ENCODE measurements around the gene MRFAP1L1. TPM values are rescaled to one million over a fixed set of nuclear protein-coding genes. Genes with fewer than 3 reads are reported as not detected.
A peak's percentile ranks its signal among the peaks of the same experiment; 100 is the strongest.

MRFAP1L1 gene
- total RNA-seq, 6 donors from 2014 or later = 24.6 to 71.3 (median 50.8) TPM

GRCh38 chr4:6668391-6668790 lies 41.3 kb downstream of the MRFAP1L1 start:
- Histone ChIP-seq H3K27me3 (peaks cover 0 to 11% (median 6%) of the 10 kb centered on the region in 4 donors), H3K4me1 (peaks cover 6 to 16% (median 10%) of the 10 kb centered on the region in 4 donors), H3K4me3 (no peak overlapping the region), H3K27ac (no peak overlapping the region), H3K36me3 (no peaks in the 10 kb centered on the region), H3K9me3 (no peaks in the 10 kb centered on the region)
- TF ChIP-seq POLR2AphosphoS5 (IDR thresholded peaks at IDR 0.05) = no peak
- no peak for TF ChIP-seq EP300 (IDR thresholded peaks at IDR 0.05)
- TF ChIP-seq CTCF (IDR thresholded peaks at IDR 0.05) = no peak
- no peak for TF ChIP-seq POLR2A (IDR thresholded peaks at IDR 0.05)
- ATAC-seq (ENCODE audit: low FRiP score in 2 of 2) (no peak), DNase-seq (no peak)
- 83% methylated on average over 11 of the region's 11 CpGs for WGBS, 2 donors

- no peak overlapping the region for H3K4me3 ChIP-seq
- TF ChIP-seq POLR2A (IDR thresholded peaks at IDR 0.05) (no peak), POLR2AphosphoS5 (IDR thresholded peaks at IDR 0.05) (no peak), CTCF (IDR thresholded peaks at IDR 0.05) (no peak), EP300 (IDR thresholded peaks at IDR 0.05) (no peak)
- H3K36me3 ChIP-seq = no peaks in the 10 kb centered on the region
- H3K27ac ChIP-seq = no peak overlapping the region
- no peak for ATAC-seq (ENCODE audit: low FRiP score in 2 of 2)
- no peaks in the 10 kb centered on the region for H3K9me3 ChIP-seq
- peaks cover 6 to 13% (median 10%) of the 10 kb centered on the region in 4 donors for H3K4me1 ChIP-seq
- WGBS, 2 donors = 95 to 97% methylated on average over 9 of the region's 9 CpGs
- H3K27me3 ChIP-seq = peaks cover 0 to 11% (median 6%) of the 10 kb centered on the region in 4 donors
- DNase-seq = no peak
These were observed 44.4 kb downstream of the MRFAP1L1 start for GRCh38 chr4:6665320-6665654.

GRCh38 chr4:6663596-6664393 lies 45.9 kb downstream of the MRFAP1L1 start:
- peaks cover 0 to 11% (median 6%) of the 10 kb centered on the region in 4 donors for H3K27me3 ChIP-seq
- peaks cover 12 to 19% (median 15%) of the 10 kb centered on the region in 4 donors for H3K4me1 ChIP-seq
- no peak for TF ChIP-seq EP300 (IDR thresholded peaks at IDR 0.05)
- TF ChIP-seq POLR2AphosphoS5 (IDR thresholded peaks at IDR 0.05) = no peak
- TF ChIP-seq POLR2A (IDR thresholded peaks at IDR 0.05) = no peak
- TF ChIP-seq CTCF (IDR thresholded peaks at IDR 0.05) = no peak
- H3K4me3 ChIP-seq = peak overlapping the region; percentile 13 to 39 (median 24)
- DNase-seq (no peak), ATAC-seq (ENCODE audit: low FRiP score in 2 of 2) (peak in 1 of 2 donors; percentile 20)
- H3K9me3 ChIP-seq = no peaks in the 10 kb centered on the region
- WGBS, 2 donors = 17 to 40% methylated on average over 22 to 55 of the region's 55 CpGs
- H3K27ac ChIP-seq = no peak overlapping the region
- no peaks in the 10 kb centered on the region for H3K36me3 ChIP-seq

- ATAC-seq (ENCODE audit: low FRiP score in 2 of 2) = no peak
- no peaks in the 10 kb centered on the region for H3K36me3 ChIP-seq
- peaks cover 0 to 11% (median 6%) of the 10 kb centered on the region in 4 donors for H3K27me3 ChIP-seq
- peaks cover 18 to 27% (median 19%) of the 10 kb centered on the region in 4 donors for H3K4me1 ChIP-seq
- H3K9me3 ChIP-seq = no peaks in the 10 kb centered on the region
- no peak for DNase-seq
- no peak overlapping the region for H3K27ac ChIP-seq
- no peak overlapping the region for H3K4me3 ChIP-seq
- 91 to 98% methylated on average over 3 of the region's 3 CpGs for WGBS, 2 donors
- no peak for TF ChIP-seq POLR2A (IDR thresholded peaks at IDR 0.05)
- TF ChIP-seq POLR2AphosphoS5 (IDR thresholded peaks at IDR 0.05) = no peak
- no peak for TF ChIP-seq EP300 (IDR thresholded peaks at IDR 0.05)
- TF ChIP-seq CTCF (IDR thresholded peaks at IDR 0.05) = no peak
These were observed 47.1 kb downstream of the MRFAP1L1 start for GRCh38 chr4:6662591-6662990.

Data from upper lobe of left lung (tissue), 6 donors.